NOMO-1 treated with DMSO at 0.1 percent for 48 hours (cell line): ENCODE results near the gene ADAD2.

Experiments
- DNase-seq: peaks from one replicate; lab custom pipeline; 2025; ENCODE audit not compliant: unreplicated experiment; lab: John Stamatoyannopoulos, UW

Gene ADAD2

DNA sequence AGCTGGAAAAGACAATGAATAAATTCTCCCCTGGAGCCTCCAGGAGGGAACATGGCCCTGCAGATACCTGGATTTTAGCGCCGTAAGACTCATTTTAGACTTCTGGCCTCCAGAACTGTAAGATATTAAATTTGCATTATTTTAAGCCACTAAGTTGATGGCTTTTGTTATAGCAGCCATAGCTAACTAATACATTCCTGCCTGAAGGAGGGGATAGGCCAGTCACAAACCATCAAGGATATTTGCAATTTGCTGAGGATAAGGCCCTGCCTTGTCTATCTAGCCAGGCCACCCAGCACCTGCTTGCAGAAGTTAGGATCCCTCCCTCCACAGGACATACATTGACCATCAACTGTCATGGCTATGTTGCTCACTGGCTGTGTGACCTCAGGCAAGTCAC lies 53.8 kb downstream of the ADAD2 start:
- no peak for DNase-seq

DNA sequence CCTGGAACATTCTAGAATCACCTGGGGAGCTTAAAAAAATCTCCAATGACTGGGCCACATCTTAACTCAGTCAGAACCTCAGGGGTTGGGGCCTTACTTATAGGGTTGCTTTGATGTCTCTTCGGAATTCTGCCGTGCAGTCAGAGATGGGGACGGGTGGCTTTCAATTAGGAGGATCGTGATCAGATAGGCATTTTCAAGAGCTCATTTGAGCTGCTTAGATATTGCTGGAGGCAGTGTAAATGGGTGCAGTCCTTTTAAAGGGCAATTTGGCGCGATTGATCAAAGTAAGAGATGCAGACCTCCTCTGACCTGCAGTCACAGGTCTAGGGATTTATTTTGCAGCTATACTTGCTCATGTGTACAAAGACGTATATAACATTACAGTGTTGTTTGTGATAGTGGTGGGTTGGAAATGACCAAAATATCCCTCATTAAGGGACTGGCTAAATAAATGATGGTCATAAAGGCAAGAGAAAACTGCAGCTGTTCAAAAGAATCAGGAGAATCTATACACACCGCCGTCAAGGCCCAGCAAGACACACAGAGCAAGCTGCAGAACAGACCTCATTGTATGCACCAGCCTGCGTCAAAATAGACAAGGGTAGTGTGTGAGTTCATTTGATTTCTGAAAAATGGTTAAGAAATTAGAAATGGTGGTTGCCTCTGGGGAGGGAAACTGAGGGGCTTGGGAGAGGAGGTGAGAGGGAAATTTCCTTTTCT lies 55.2 kb downstream of the ADAD2 start:
- no peak for DNase-seq

DNA sequence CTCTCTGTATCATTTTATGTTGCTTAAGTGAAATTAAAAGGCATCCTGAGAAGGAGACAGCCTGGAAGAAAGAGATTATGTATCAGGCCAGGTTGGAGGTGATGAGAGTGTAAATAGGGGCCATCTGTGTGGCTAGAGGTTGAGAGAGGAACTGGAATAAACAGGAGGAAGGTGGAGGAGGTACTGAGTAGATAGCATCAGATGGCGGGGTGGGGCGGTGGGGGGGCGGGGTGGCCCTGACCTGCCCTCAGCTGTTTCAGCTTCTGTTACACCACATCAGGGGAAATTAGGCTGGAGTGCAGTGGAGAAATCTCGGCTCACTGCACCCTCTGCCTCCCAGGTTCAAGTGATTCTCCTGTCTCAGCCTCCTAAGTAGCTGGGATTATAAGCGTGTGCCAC lies 55.7 kb downstream of the ADAD2 start:
- no peak for DNase-seq
